ENCODE data around the gene CCL24. TPM values are rescaled to one million over a fixed set of nuclear protein-coding genes. Genes with fewer than 3 reads are reported as not detected.

CCL24 gene
- total and polyA plus RNA-seq, 2 donors (not counting 3 experiments of a cell fraction or from before 2014, with no cell fraction given), result not detected

DNA sequence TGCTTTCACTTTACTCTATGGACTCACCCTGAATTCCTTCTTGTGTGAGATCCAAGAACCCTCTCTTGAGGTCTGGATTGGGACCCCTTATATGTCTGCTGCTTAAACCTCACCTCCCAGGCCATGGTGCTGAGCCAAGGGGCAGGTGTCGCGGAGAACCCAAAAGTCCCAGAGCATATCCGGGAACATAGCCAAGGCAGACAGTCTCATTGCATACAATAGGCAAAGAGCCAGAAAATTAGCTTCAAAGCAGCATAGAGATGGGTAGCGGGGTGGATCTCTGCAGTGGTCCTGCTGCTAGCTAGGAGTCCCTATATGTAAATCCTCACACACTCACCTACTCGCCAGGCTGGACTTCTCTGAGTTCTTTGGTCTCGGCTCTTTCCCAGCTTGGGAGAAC, 5.5 kb downstream of the CCL24 start:
- Histone ChIP-seq H2AFZ (ENCODE audit: low read depth, low read length) (no peak overlapping the region), H3K36me3 (ENCODE audit: control insufficient read depth in 2 of 2, extremely low read depth in 1 of 2, insufficient read depth in 2 of 2, low read length in 2 of 2) (no peaks in the 10 kb centered on the region), H3K4me1 (ENCODE audit: control insufficient read depth, extremely low read depth, insufficient read depth, low read length) (no peaks in the 10 kb centered on the region), H3K9ac (replicated peaks; ENCODE audit: extremely low read depth, insufficient read depth, low read length) (no peak overlapping the region), H3K27ac (ENCODE audit: insufficient read depth, low read depth, low read length) (no peak overlapping the region), H3K79me2 (ENCODE audit: control insufficient read depth, insufficient read depth, low read length) (no peaks in the 10 kb centered on the region), H3K27me3 (ENCODE audit: control insufficient read depth in 2 of 2, insufficient read depth in 2 of 2, low read length in 2 of 2) (no peaks in the 10 kb centered on the region), H3K9me1 (replicated peaks; ENCODE audit: control insufficient read depth, extremely low read depth, insufficient read depth, low read length) (no peaks in the 10 kb centered on the region), H3K4me2 (ENCODE audit: insufficient read depth, low read length) (no peak overlapping the region), H3K9me3 (replicated peaks; ENCODE audit: control insufficient read depth, insufficient read depth, low read length) (no peaks in the 10 kb centered on the region), H3K4me3 (replicated peaks in 1 of 3; ENCODE audit: insufficient read depth in 1 of 3, low read depth in 1 of 3, low read length in 3 of 3) (no peak overlapping the region), H4K20me1 (replicated peaks; ENCODE audit: control insufficient read depth, extremely low read depth, insufficient read depth, low read length) (no peaks in the 10 kb centered on the region)
- DNase-seq (ENCODE audit: low read depth, low spot score), result no peak
- intact Hi-C loops (cut with micrococcal nuclease), result no loop called here
- TF ChIP-seq, protein P1, sequence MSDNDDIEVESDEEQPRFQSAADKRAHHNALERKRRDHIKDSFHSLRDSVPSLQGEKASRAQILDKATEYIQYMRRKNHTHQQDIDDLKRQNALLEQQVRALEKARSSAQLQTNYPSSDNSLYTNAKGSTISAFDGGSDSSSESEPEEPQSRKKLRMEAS (IDR thresholded peaks at IDR 0.05; ENCODE audit: insufficient read depth, insufficient read length), result no peak
- TF ChIP-seq, protein P2, sequence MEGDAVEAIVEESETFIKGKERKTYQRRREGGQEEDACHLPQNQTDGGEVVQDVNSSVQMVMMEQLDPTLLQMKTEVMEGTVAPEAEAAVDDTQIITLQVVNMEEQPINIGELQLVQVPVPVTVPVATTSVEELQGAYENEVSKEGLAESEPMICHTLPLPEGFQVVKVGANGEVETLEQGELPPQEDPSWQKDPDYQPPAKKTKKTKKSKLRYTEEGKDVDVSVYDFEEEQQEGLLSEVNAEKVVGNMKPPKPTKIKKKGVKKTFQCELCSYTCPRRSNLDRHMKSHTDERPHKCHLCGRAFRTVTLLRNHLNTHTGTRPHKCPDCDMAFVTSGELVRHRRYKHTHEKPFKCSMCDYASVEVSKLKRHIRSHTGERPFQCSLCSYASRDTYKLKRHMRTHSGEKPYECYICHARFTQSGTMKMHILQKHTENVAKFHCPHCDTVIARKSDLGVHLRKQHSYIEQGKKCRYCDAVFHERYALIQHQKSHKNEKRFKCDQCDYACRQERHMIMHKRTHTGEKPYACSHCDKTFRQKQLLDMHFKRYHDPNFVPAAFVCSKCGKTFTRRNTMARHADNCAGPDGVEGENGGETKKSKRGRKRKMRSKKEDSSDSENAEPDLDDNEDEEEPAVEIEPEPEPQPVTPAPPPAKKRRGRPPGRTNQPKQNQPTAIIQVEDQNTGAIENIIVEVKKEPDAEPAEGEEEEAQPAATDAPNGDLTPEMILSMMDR (IDR thresholded peaks at IDR 0.05; ENCODE audit: extremely low read depth in 1 of 2, insufficient read depth in 1 of 2, low read depth in 1 of 2, low read length in 2 of 2), result no peak
- no peak for TF ChIP-seq MYC (IDR thresholded peaks at IDR 0.05; ENCODE audit: low read depth, low read length)
- TF ChIP-seq JUN (IDR thresholded peaks at IDR 0.05; ENCODE audit: borderline replicate concordance, insufficient read depth, insufficient read length, low read depth), result no peak
- no peak for TF ChIP-seq EZH2 (IDR thresholded peaks at IDR 0.05; ENCODE audit: borderline replicate concordance, low read depth, low read length, severe bottlenecking)
- TF ChIP-seq POLR2AphosphoS5 (IDR thresholded peaks at IDR 0.05; ENCODE audit: insufficient read depth, low read depth, low read length), result no peak
- no peak for TF ChIP-seq FOS (IDR thresholded peaks at IDR 0.05; ENCODE audit: borderline replicate concordance, insufficient read depth, low read length)
- no peak for TF ChIP-seq POLR2A (IDR thresholded peaks at IDR 0.05; ENCODE audit: low read depth, low read length)
- no peak for TF ChIP-seq GATA2 (IDR thresholded peaks at IDR 0.05; ENCODE audit: insufficient read depth, insufficient read length, low read depth, low read length)
- no peak for FAIRE-seq
- no TSS peak for BruUV-seq (replicated peaks)
- CTCF ChIA-PET, result no interaction called here
- POLR2A ChIA-PET, result no interaction called here
- dilution Hi-C loops (cut with MboI; ENCODE audit: extremely low pct_ligation_motif_present, low sequenced_read_pairs), result no loop called here

Data from endothelial cell of umbilical vein (primary cell).